Choroid plexus epithelial cell (primary cell): ENCODE data around the gene PAM16.

ENCODE experiments used
- DNase-seq: peaks from one replicate; pipeline ENCODE4 v3.0.0-alpha.2; 2010; ENCODE audit warnings: low read depth
- H3K4me3 ChIP-seq: 2 replicates; pipeline ENCODE4 v1.5.1; 2011; ENCODE audit warnings: low read depth, mild to moderate bottlenecking, control low read depth, low read length, moderate library complexity
- TF ChIP-seq, protein P1 (sequence below): conservative IDR thresholded peaks from 2 replicates; pipeline ENCODE4 v1.5.1; 2011; ENCODE audit warnings: low read depth, mild to moderate bottlenecking, control low read depth, inconsistent platforms, low read length, moderate library complexity

Gene PAM16

DNA sequence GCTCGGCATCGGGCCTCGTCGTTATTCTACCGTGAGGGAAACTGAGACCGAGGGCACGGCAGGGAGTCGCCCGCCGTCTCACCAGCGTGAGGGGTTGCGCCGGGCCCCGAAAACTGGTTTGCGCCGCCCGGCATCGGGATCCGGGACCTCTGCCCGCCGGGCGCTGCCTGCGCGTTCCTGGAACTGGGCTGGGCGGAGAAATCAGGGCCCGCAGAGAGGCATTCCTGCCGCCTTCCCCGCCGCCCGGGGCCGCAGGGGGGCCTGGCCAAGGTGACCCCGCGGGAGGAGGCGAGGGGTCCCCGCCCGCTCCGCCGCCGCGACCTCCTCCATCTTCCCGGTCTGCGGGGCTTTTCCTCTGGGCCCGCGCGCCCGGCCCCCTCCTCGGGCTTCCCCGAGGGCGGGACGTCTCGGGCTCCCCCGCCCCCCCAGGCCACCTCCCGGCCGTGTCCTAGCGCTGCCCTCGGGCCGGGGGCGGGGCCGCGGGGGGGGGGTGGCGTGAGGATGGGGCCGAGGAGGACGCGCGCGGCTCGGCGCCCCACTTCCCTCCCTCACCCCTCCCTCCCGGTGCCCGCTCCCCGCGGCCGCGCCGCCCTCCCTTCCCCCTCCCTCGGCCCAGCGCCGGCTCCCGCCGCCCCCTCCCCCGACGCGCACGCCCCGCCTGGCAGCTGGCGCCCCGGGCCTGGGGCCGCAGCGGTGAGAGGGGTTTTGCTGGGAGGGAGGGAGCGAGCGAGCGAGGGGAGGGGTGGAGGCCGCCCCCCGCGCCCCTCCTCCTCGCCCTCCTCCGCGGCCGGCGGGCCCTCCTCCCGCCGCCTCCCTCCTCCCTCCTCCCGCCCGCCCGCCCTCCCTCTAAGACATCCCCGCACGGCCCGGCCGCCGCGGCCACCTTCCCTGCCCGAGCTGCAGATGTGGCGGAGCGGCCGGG lies 35.7 kb downstream of the PAM16 start, which contains the start of gene GLIS2:
TSS of gene GLIS2 (plus strand) at position 882 of the 922 bp plus-strand sequence. CDS start 16,214 bp downstream, outside the sequence.
- H3K4me3 ChIP-seq, result peak within 1 kb of the TSS; percentile 64
- DNase-seq, result peak; percentile 75
- TF ChIP-seq, protein P1, sequence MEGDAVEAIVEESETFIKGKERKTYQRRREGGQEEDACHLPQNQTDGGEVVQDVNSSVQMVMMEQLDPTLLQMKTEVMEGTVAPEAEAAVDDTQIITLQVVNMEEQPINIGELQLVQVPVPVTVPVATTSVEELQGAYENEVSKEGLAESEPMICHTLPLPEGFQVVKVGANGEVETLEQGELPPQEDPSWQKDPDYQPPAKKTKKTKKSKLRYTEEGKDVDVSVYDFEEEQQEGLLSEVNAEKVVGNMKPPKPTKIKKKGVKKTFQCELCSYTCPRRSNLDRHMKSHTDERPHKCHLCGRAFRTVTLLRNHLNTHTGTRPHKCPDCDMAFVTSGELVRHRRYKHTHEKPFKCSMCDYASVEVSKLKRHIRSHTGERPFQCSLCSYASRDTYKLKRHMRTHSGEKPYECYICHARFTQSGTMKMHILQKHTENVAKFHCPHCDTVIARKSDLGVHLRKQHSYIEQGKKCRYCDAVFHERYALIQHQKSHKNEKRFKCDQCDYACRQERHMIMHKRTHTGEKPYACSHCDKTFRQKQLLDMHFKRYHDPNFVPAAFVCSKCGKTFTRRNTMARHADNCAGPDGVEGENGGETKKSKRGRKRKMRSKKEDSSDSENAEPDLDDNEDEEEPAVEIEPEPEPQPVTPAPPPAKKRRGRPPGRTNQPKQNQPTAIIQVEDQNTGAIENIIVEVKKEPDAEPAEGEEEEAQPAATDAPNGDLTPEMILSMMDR, result no peak

DNA sequence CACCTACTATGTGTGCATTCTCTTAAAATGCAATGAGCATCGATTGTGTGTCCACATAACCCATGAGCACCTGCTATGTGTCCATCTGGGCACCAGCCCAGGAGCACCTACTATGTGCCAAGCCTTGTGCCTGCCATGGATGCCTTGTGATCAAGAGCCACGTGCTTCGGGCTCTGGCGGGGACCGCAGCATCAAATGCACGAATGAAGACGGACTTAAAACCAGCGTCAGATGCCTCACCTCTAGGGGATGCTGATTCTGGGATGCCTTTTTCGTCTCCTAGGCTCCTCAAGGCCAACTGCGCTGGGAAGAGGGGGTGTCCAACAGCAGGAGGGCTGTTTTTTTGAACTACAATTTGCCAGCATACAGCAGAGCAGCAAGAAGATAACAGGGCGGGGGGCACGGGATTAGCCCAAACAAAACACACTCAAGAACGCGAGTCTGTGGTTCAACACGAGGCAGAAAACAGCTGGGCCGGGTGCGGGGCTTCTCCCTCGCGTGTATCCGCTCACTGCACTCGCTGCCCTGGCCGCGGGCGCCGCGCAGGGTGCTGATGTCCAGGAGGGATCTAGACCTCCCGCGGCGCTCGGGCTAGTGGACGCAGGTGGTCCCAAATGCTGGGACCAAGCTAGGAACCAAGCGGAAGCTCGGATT lies 36.5 kb downstream of the PAM16 start:
- TF ChIP-seq, protein P1, result peak; percentile 30
- peak; percentile 46 for DNase-seq
- peak overlapping the region; percentile 64 for H3K4me3 ChIP-seq

DNA sequence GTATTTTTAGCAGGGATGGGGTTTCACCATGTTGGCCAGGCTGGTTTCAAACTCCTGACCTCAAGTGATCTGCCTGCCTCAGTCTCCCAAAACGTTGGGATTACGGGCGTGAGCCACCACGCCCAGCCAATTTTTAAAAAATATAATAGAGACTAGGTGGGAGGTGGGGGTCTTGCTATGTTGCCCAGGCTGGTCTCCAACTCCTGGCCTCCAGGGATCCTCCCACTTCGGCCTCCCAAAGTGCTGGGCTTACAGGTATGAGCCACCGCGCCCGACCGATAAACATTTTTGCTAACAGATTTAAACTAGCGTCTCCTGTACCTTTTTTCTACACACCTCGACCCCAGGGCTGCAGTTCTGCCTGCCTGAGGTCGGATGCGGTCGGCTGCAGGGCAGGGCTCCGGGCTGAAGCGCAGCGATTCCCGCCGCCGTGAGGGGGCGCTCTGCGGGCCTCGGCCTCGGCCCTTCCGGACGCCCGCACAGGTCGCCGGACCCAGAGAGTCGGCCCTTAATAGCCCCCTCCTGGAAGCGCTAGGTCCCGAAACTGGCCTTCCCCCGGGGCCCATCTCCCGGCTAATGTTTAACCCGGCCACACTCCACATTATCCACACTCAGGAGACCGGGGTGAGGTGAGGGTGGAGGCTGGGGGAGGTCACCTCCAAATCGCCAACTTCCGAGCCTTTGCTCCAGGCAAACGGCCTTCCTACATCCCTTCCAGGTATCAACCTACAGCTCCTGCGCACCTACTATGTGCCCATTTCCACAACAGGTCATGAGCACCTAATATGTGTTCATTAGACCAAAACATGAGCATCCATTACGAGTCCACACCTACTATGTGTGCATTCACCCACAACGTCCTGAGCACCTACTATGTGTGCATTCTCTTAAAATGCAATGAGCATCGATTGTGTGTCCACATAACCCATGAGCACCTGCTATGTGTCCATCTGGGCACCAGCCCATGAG lies 37.3 kb downstream of the PAM16 start:
- no peak overlapping the region for H3K4me3 ChIP-seq
- TF ChIP-seq, protein P1, result peak; percentile 55
- DNase-seq, result no peak

GRCh38 chr16:4309833-4310266 lies 41.3 kb downstream of the PAM16 start:
- no peak overlapping the region for H3K4me3 ChIP-seq
- TF ChIP-seq, protein P1, result peak; percentile 83
- peak; percentile 84 for DNase-seq

- no peak for DNase-seq
- H3K4me3 ChIP-seq, result no peak overlapping the region
- TF ChIP-seq, protein P1, result no peak
Observed at GRCh38 chr16:4309102-4309832, 41.9 kb downstream of the PAM16 start.
